Measurements from ENCODE around the gene SEC16A.

Gene SEC16A

GRCh38 chr9:136395020-136395340 is 87.9 kb downstream of the SEC16A start:
- no peak for DNase-seq

- no peak for DNase-seq
These were observed 88.4 kb downstream of the SEC16A start for GRCh38 chr9:136394312-136395019.

- DNase-seq = no peak
These were observed 89.3 kb downstream of the SEC16A start for GRCh38 chr9:136393531-136393930.

- no peak for DNase-seq
These were observed 90.0 kb downstream of the SEC16A start for GRCh38 chr9:136392538-136393449.

- no peak for DNase-seq
These were observed 90.9 kb downstream of the SEC16A start for GRCh38 chr9:136391737-136392537.

Measured in NCI-H187 treated with DMSO at 0.1 percent for 48 hours (cell line).